GM23248 (cell line): ENCODE measurements around the gene STK33.

Experiments
- EZH2 ChIP-seq: fragments of 200-600 bp; sonication (generic); IDR thresholded peaks from 2 replicates; pipeline ENCODE4 v1.6.1; 2018; ENCODE audit warnings: antibody characterized with exemption, mild to moderate bottlenecking; ENCODE audit not compliant: insufficient read depth, poor library complexity, severe bottlenecking
- EZH2phosphoT487 ChIP-seq: fragments of 200-600 bp; sonication (generic); IDR thresholded peaks from 2 replicates; pipeline ENCODE4 v1.6.1; 2018; ENCODE audit warnings: antibody characterized with exemption, moderate library complexity, mild to moderate bottlenecking, low read depth; ENCODE audit not compliant: insufficient read depth

- TF ChIP-seq EZH2 (no peak), EZH2phosphoT487 (no peak)
Measured at GRCh38 chr11:8356721-8357504, 237.1 kb downstream of the STK33 start.
